Measurements from ENCODE around the gene JAK1.

DNA sequence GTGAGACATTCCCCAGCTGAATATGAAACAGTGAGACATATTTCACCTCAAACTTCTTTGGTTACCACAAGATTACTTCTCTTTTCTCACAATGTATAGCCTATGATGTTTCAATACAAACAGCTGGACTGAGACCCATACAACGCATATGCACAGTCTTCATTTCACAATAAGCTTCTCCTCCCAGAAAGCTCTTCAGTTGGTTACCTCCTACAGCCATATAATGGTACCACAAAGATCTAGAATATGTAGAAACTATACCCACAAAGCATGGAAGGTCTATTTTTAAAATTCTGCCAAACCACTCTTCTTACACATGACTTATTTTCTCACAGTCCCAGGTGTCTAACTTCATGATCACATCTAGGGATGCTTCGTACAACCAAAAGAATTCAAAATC, 70.8 kb downstream of the JAK1 start:
- TF ChIP-seq REST (IDR thresholded peaks at IDR 0.05): no peak
- TF ChIP-seq, protein P1, sequence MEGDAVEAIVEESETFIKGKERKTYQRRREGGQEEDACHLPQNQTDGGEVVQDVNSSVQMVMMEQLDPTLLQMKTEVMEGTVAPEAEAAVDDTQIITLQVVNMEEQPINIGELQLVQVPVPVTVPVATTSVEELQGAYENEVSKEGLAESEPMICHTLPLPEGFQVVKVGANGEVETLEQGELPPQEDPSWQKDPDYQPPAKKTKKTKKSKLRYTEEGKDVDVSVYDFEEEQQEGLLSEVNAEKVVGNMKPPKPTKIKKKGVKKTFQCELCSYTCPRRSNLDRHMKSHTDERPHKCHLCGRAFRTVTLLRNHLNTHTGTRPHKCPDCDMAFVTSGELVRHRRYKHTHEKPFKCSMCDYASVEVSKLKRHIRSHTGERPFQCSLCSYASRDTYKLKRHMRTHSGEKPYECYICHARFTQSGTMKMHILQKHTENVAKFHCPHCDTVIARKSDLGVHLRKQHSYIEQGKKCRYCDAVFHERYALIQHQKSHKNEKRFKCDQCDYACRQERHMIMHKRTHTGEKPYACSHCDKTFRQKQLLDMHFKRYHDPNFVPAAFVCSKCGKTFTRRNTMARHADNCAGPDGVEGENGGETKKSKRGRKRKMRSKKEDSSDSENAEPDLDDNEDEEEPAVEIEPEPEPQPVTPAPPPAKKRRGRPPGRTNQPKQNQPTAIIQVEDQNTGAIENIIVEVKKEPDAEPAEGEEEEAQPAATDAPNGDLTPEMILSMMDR (IDR thresholded peaks at IDR 0.05): no peak
- TF ChIP-seq ESRRA (IDR thresholded peaks at IDR 0.05; ENCODE audit: borderline replicate concordance, low read length): no peak
- no peak for TF ChIP-seq RFX5 (IDR thresholded peaks at IDR 0.05)
- TF ChIP-seq, protein P2, sequence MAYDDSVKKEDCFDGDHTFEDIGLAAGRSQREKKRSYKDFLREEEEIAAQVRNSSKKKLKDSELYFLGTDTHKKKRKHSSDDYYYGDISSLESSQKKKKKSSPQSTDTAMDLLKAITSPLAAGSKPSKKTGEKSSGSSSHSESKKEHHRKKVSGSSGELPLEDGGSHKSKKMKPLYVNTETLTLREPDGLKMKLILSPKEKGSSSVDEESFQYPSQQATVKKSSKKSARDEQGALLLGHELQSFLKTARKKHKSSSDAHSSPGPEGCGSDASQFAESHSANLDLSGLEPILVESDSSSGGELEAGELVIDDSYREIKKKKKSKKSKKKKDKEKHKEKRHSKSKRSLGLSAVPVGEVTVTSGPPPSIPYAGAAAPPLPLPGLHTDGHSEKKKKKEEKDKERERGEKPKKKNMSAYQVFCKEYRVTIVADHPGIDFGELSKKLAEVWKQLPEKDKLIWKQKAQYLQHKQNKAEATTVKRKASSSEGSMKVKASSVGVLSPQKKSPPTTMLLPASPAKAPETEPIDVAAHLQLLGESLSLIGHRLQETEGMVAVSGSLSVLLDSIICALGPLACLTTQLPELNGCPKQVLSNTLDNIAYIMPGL (CRISPR knock-in tag; IDR thresholded peaks at IDR 0.05; ENCODE audit: borderline replicate concordance): no peak
- TF ChIP-seq MAFK (IDR thresholded peaks at IDR 0.05; ENCODE audit: partially characterized antibody): no peak
- TF ChIP-seq TP53 (CRISPR knock-in tag; IDR thresholded peaks at IDR 0.05): no peak
- TF ChIP-seq MYC (IDR thresholded peaks at IDR 0.05; ENCODE audit: borderline replicate concordance, low read length): no peak
- no peak for TF ChIP-seq PBX3 (IDR thresholded peaks at IDR 0.05)
- no peak for TF ChIP-seq CEBPB (IDR thresholded peaks at IDR 0.05)
- no peak for TF ChIP-seq JUNB (IDR thresholded peaks at IDR 0.05)
- no peak for TF ChIP-seq FOSL2 (IDR thresholded peaks at IDR 0.05)
- no peak for TF ChIP-seq FOSL2 (CRISPR knock-in tag; IDR thresholded peaks at IDR 0.05)
